NCI-H446 (cell line): ENCODE measurements around the gene CAPZA3.
"Not testable (repeated sequence)": the region's sequence is repeated elsewhere in the genome, so short reads cannot be mapped to it uniquely, and the experiment has no call there.

Experiments used
- DNase-seq, 2 experiments: peaks; one replicate each; lab custom pipeline; 2025; lab: John Stamatoyannopoulos, UW

Gene CAPZA3

GRCh38 chr12:18753481-18754123 is 15.7 kb downstream of the CAPZA3 start:
- DNase-seq: no peak

GRCh38 chr12:18754124-18754707 is 16.3 kb downstream of the CAPZA3 start:
- DNase-seq: no peak

GRCh38 chr12:18755341-18755740 is 17.4 kb downstream of the CAPZA3 start:
- no peak for DNase-seq

- DNase-seq: not testable (repeated sequence)
Observed at GRCh38 chr12:18766479-18766878, 28.6 kb downstream of the CAPZA3 start.

GRCh38 chr12:18782827-18783226 is 44.9 kb downstream of the CAPZA3 start:
- no peak for DNase-seq

- not testable (repeated sequence) for DNase-seq
Observed at GRCh38 chr12:18785465-18785864, 47.5 kb downstream of the CAPZA3 start.
